ENCODE results near the gene OR4N2. TPM values are rescaled to one million over a fixed set of nuclear protein-coding genes. Genes with fewer than 3 reads are reported as not detected.

OR4N2 gene
- total RNA-seq, 1 donor from 2014 or later = not detected

Other genes with a start within 250 kb of the OR4N2 start
- not detected for gene OR11H2, start 89.9 kb upstream of the OR4N2 start, total RNA-seq
- gene OR4Q3, start 60.2 kb upstream of the OR4N2 start, total RNA-seq = not detected
- not detected for gene OR4M1, start 30.3 kb upstream of the OR4N2 start, total RNA-seq
- not detected for gene OR4K2, start 71.4 kb downstream of the OR4N2 start, total RNA-seq
- not detected for gene OR4K5, start 116.8 kb downstream of the OR4N2 start, total RNA-seq
- not detected for gene OR4K1, start 127.1 kb downstream of the OR4N2 start, total RNA-seq
- not detected for gene OR4K15, start 171.8 kb downstream of the OR4N2 start, total RNA-seq
- gene OR4Q2, start 198.4 kb downstream of the OR4N2 start, total RNA-seq = not detected
- not detected for gene OR4K14, start 215.5 kb downstream of the OR4N2 start, total RNA-seq
- not detected for gene OR4K13, start 232.3 kb downstream of the OR4N2 start, total RNA-seq